Mesodermal cell (in vitro differentiated cells): ENCODE results near the gene THRA.

Source experiments
- H3K27ac ChIP-seq: 2 replicates; pipeline ENCODE4 v1.7.0; 2013; ENCODE audit warnings: mild to moderate bottlenecking, low read depth, low read length, moderate library complexity; ENCODE audit not compliant: severe bottlenecking
- H3K36me3 ChIP-seq: 2 replicates; pipeline ENCODE4 v1.7.1; 2013; ENCODE audit warnings: mild to moderate bottlenecking, low read length, moderate library complexity; ENCODE audit not compliant: control insufficient read depth, insufficient read depth
- H3K4me1 ChIP-seq: one replicate; pipeline ENCODE4 v1.7.1; 2013; ENCODE audit warnings: mild to moderate bottlenecking, low read length; ENCODE audit not compliant: insufficient read depth, control insufficient read depth, poor library complexity, severe bottlenecking
- H3K4me3 ChIP-seq: 2 replicates; pipeline ENCODE4 v1.7.0; 2013; ENCODE audit warnings: low read length, control low read depth, mild to moderate bottlenecking; ENCODE audit not compliant: insufficient read depth, poor library complexity, severe bottlenecking; ENCODE audit errors: extremely low read depth
- H3K9me3 ChIP-seq: 2 replicates; pipeline ENCODE4 v1.7.1; 2013; ENCODE audit warnings: mild to moderate bottlenecking, low read length, moderate library complexity; ENCODE audit not compliant: control insufficient read depth
- WGBS, 2 experiments: methylation state at CpG; one replicate each; pipeline ENCODE4 v1.1.5; 2013; ENCODE audit warnings: missing lambda C conversion rate in 2 of 2; ENCODE audit not compliant: insufficient coverage in 2 of 2; 5-methylcytosine and 5-hydroxymethylcytosine counted together

Gene THRA

GRCh38 chr17:40097087-40097486, 34.3 kb downstream of the THRA start:
- no peak overlapping the region for H3K27ac ChIP-seq
- H3K4me3 ChIP-seq: no peak overlapping the region
- no peaks in the 10 kb centered on the region for H3K9me3 ChIP-seq
- WGBS, 2 experiments: 96% methylated on average over 9 to 10 of the region's 10 CpGs
- peaks cover 44% of the 10 kb centered on the region for H3K36me3 ChIP-seq
- peaks cover 25% of the 10 kb centered on the region for H3K4me1 ChIP-seq

- H3K27ac ChIP-seq: peak overlapping the region; percentile 96
- H3K4me1 ChIP-seq: peaks cover 16% of the 10 kb centered on the region
- peaks cover 40% of the 10 kb centered on the region for H3K36me3 ChIP-seq
- WGBS, 2 experiments: 94 to 98% methylated on average over 7 to 8 of the region's 9 CpGs
- H3K4me3 ChIP-seq: peak overlapping the region; percentile 8
- H3K9me3 ChIP-seq: no peaks in the 10 kb centered on the region
These were observed 35.4 kb downstream of the THRA start for GRCh38 chr17:40097931-40098845.

GRCh38 chr17:40098846-40099618, 36.3 kb downstream of the THRA start:
- peaks cover 16% of the 10 kb centered on the region for H3K4me1 ChIP-seq
- peaks cover 31% of the 10 kb centered on the region for H3K36me3 ChIP-seq
- no peaks in the 10 kb centered on the region for H3K9me3 ChIP-seq
- H3K27ac ChIP-seq: peak overlapping the region; percentile 96
- WGBS, 2 experiments: 7 to 9% methylated on average over 28 to 32 of the region's 52 CpGs
- peak overlapping the region; percentile 50 for H3K4me3 ChIP-seq

GRCh38 chr17:40099619-40100418, 37.1 kb downstream of the THRA start:
- H3K4me3 ChIP-seq: peak overlapping the region; percentile 50
- H3K4me1 ChIP-seq: peaks cover 18% of the 10 kb centered on the region
- peak overlapping the region; percentile 96 for H3K27ac ChIP-seq
- 22 to 23% methylated on average over 16 to 25 of the region's 31 CpGs for WGBS, 2 experiments
- H3K36me3 ChIP-seq: peaks cover 26% of the 10 kb centered on the region
- H3K9me3 ChIP-seq: no peaks in the 10 kb centered on the region

- Histone ChIP-seq H3K9me3 (no peaks in the 10 kb centered on the region), H3K4me1 (peaks cover 23% of the 10 kb centered on the region), H3K4me3 (peak within 1 kb of the TSS; percentile 50), H3K36me3 (peaks cover 21% of the 10 kb centered on the region), H3K27ac (peak within 1 kb of the TSS; percentile 96)
- WGBS, 2 experiments: 0 to 3% methylated on average over 11 to 16 of the region's 16 CpGs
These were observed 37.6 kb downstream of the THRA start, which contains the start of gene NR1D1 for GRCh38 chr17:40100419-40100668. Gene NR1D1, minus strand, starts transcription at chr17:40100589. Its CDS starts 495 bp downstream, at chr17:40100094.

GRCh38 chr17:40100669-40101366, 38.1 kb downstream of the THRA start:
- peak overlapping the region; percentile 96 for H3K27ac ChIP-seq
- peaks cover 16% of the 10 kb centered on the region for H3K36me3 ChIP-seq
- 2 to 3% methylated on average over 20 of the region's 25 CpGs for WGBS, 2 experiments
- peaks cover 26% of the 10 kb centered on the region for H3K4me1 ChIP-seq
- H3K9me3 ChIP-seq: no peaks in the 10 kb centered on the region
- H3K4me3 ChIP-seq: peak overlapping the region; percentile 50

GRCh38 chr17:40101367-40102210, 38.8 kb downstream of the THRA start:
- peak overlapping the region; percentile 96 for H3K27ac ChIP-seq

GRCh38 chr17:40103071-40103661, 40.4 kb downstream of the THRA start:
- no peaks in the 10 kb centered on the region for H3K9me3 ChIP-seq
- H3K36me3 ChIP-seq: no peaks in the 10 kb centered on the region
- H3K4me3 ChIP-seq: no peak overlapping the region
- WGBS, 2 experiments: 79% methylated on average over 2 of the region's 3 CpGs; no CpG with 5 or more reads in 1 of the 2 experiments
- peaks cover 44% of the 10 kb centered on the region for H3K4me1 ChIP-seq
- no peak overlapping the region for H3K27ac ChIP-seq

More at GRCh38 chr17:40101367-40102210, 38.8 kb downstream of the THRA start:
- Histone ChIP-seq H3K9me3 (no peaks in the 10 kb centered on the region), H3K4me3 (no peak overlapping the region), H3K4me1 (peaks cover 29% of the 10 kb centered on the region), H3K36me3 (peaks cover 9% of the 10 kb centered on the region)
- 76 to 91% methylated on average over 4 to 7 of the region's 16 CpGs for WGBS, 2 experiments

- Histone ChIP-seq H3K4me3 (no peak overlapping the region), H3K36me3 (no peaks in the 10 kb centered on the region), H3K9me3 (no peaks in the 10 kb centered on the region), H3K4me1 (peaks cover 41% of the 10 kb centered on the region), H3K27ac (no peak overlapping the region)
- no CpG with 5 or more reads among the region's 2 CpGs for WGBS, 2 experiments
These were observed 40.9 kb downstream of the THRA start for GRCh38 chr17:40103688-40104087.
